IMR-90 (cell line): ENCODE measurements around the gene MYNN. TPM values are rescaled to one million over a fixed set of nuclear protein-coding genes. Genes with fewer than 3 reads are reported as not detected.

ENCODE experiments used
- ATAC-seq: fragments of 200-7000 bp; cut with Tn5 transposase; 2 replicates; pipeline ENCODE4 v1.9.1; 2020; ENCODE audit warnings: low read depth, mild to moderate bottlenecking, moderate library complexity
- BruUV-seq: library from RNA; stranded (reverse); fragments of 400-500 nt; replicated peaks from 2 replicates; lab custom pipeline; 2021; lab: Mats Ljungman, UMichigan
- CTCF ChIA-PET: fragments of 300-600 bp; formaldehyde crosslinking; extraction: SDS; loops from one replicate; lab custom pipeline; 2021; ENCODE audit warnings: antibody characterized with exemption; lab: Yijun Ruan, JAX
- POLR2A ChIA-PET: fragments of 300-600 bp; sonication (Branson Sonifier 250); formaldehyde crosslinking; loops from one replicate; lab custom pipeline; 2022; ENCODE audit warnings: antibody characterized with exemption; ENCODE audit not compliant: unreplicated experiment; lab: Charles Lee
- DNase-seq: peaks from one replicate; pipeline ENCODE4 v3.0.0; 2013
- H2AFZ ChIP-seq: replicated peaks from 2 replicates; pipeline ENCODE3; 2013; ENCODE audit warnings: low read length, mild to moderate bottlenecking; ENCODE audit not compliant: poor library complexity
- H2AK5ac ChIP-seq: 2 replicates; pipeline ENCODE4 v1.6.1; 2013; ENCODE audit warnings: low read depth, low read length, inconsistent platforms
- H2AK9ac ChIP-seq: replicated peaks from 2 replicates; pipeline ENCODE3; 2013; ENCODE audit warnings: mild to moderate bottlenecking, low read depth, low read length, moderate library complexity; ENCODE audit not compliant: poor library complexity
- H2BK120ac ChIP-seq: 2 replicates; pipeline ENCODE4 v1.6.1; 2013; ENCODE audit warnings: low read depth, low read length, inconsistent platforms
- H2BK15ac ChIP-seq: 3 replicates; pipeline ENCODE4 v1.6.1; 2013; ENCODE audit warnings: low read depth, low read length, inconsistent platforms
- H2BK20ac ChIP-seq: 2 replicates; pipeline ENCODE4 v1.6.1; 2013; ENCODE audit warnings: low read depth, mild to moderate bottlenecking, inconsistent platforms, low read length, moderate library complexity
- H2BK5ac ChIP-seq: 2 replicates; pipeline ENCODE4 v1.6.1; 2013; ENCODE audit warnings: mild to moderate bottlenecking, low read depth, low read length, inconsistent platforms; ENCODE audit not compliant: poor library complexity, severe bottlenecking
- H3K14ac ChIP-seq: replicated peaks from 2 replicates; pipeline ENCODE4 v1.6.1; 2013; ENCODE audit warnings: low read depth, low read length, inconsistent platforms
- H3K18ac ChIP-seq: 2 replicates; pipeline ENCODE4 v1.6.1; 2013; ENCODE audit warnings: low read depth, low read length, control low read depth
- H3K23ac ChIP-seq: 2 replicates; pipeline ENCODE4 v1.6.1; 2013; ENCODE audit warnings: low read depth, low read length, inconsistent platforms
- H3K27ac ChIP-seq: 2 replicates; pipeline ENCODE4 v1.5.1; 2013; ENCODE audit warnings: mild to moderate bottlenecking, control low read depth, low read length; ENCODE audit not compliant: insufficient read depth
- H3K27me3 ChIP-seq: 2 replicates; pipeline ENCODE4 v1.6.1; 2013; ENCODE audit warnings: low read length; ENCODE audit not compliant: control insufficient read depth, insufficient read depth
- H3K36me3 ChIP-seq: 2 replicates; pipeline ENCODE4 v1.6.1; 2013; ENCODE audit warnings: low read length, mixed read lengths; ENCODE audit not compliant: control insufficient read depth, insufficient read depth
- H3K4ac ChIP-seq: 2 replicates; pipeline ENCODE4 v1.6.1; 2013; ENCODE audit warnings: low read depth, low read length, inconsistent platforms
- H3K4me1 ChIP-seq: 2 replicates; pipeline ENCODE4 v1.6.1; 2013; ENCODE audit warnings: low read length, mixed read lengths; ENCODE audit not compliant: control insufficient read depth, insufficient read depth
- H3K4me2 ChIP-seq: 2 replicates; pipeline ENCODE4 v1.6.1; 2013; ENCODE audit warnings: low read depth, mild to moderate bottlenecking, control low read depth, low read length, moderate library complexity
- H3K4me3 ChIP-seq: 2 replicates; pipeline ENCODE4 v1.5.1; 2013; ENCODE audit warnings: low read depth, mild to moderate bottlenecking, control low read depth, low read length, moderate library complexity; ENCODE audit not compliant: insufficient read depth
- H3K56ac ChIP-seq: 2 replicates; pipeline ENCODE4 v1.6.1; 2013; ENCODE audit warnings: low read length, inconsistent platforms; ENCODE audit not compliant: insufficient read depth; ENCODE audit errors: extremely low read depth
- H3K79me1 ChIP-seq, 2 experiments: 2 replicates each; pipeline ENCODE4 v1.6.1; 2013; ENCODE audit warnings: low read length in 2 of 2, inconsistent platforms in 1 of 2, low read depth in 1 of 2
- H3K9ac ChIP-seq: 2 replicates; pipeline ENCODE4 v1.6.1; 2013; ENCODE audit warnings: low read depth, low read length, control low read depth
- H3K9me1 ChIP-seq: 2 replicates; pipeline ENCODE4 v1.6.1; 2013; ENCODE audit warnings: low read length, inconsistent platforms; ENCODE audit not compliant: insufficient read depth
- H3K9me3 ChIP-seq: 2 replicates; pipeline ENCODE4 v1.6.1; 2013; ENCODE audit warnings: low read length; ENCODE audit not compliant: control insufficient read depth, insufficient read depth
- H4K20me1 ChIP-seq: 2 replicates; pipeline ENCODE4 v1.6.1; 2013; ENCODE audit warnings: low read length, inconsistent platforms; ENCODE audit not compliant: insufficient read depth
- H4K5ac ChIP-seq: 2 replicates; pipeline ENCODE4 v1.6.1; 2013; ENCODE audit warnings: mild to moderate bottlenecking, low read depth, low read length, control low read depth
- H4K8ac ChIP-seq, 2 experiments: 2 replicates each; pipeline ENCODE4 v1.6.1; 2013; ENCODE audit warnings: low read depth in 2 of 2, low read length in 2 of 2, control low read depth in 1 of 2, inconsistent platforms in 1 of 2
- H4K91ac ChIP-seq: 2 replicates; pipeline ENCODE4 v1.6.1; 2013; ENCODE audit warnings: low read depth, low read length, inconsistent platforms; ENCODE audit not compliant: insufficient read depth
- BHLHE40 ChIP-seq: fragments of 150-350 bp; IDR thresholded peaks from 2 replicates; pipeline ENCODE4 v1.6.1; 2016; ENCODE audit warnings: mild to moderate bottlenecking, low read depth, low read length
- CEBPB ChIP-seq: IDR thresholded peaks from 2 replicates; pipeline ENCODE4 v1.6.1; 2012; ENCODE audit warnings: low read depth, low read length, improper control_type of control experiment
- CHD1 ChIP-seq: IDR thresholded peaks from 2 replicates; pipeline ENCODE4 v1.6.1; 2012; ENCODE audit warnings: low read depth, low read length, improper control_type of control experiment
- FOS ChIP-seq: fragments of 150-350 bp; IDR thresholded peaks from 2 replicates; pipeline ENCODE4 v1.6.1; 2016; ENCODE audit warnings: low read depth, low read length
- MAFK ChIP-seq: IDR thresholded peaks from 2 replicates; pipeline ENCODE4 v1.6.1; 2012; ENCODE audit warnings: low read depth, low read length, improper control_type of control experiment
- MAZ ChIP-seq: IDR thresholded peaks from 2 replicates; pipeline ENCODE4 v1.6.1; 2012; ENCODE audit warnings: low read depth, mild to moderate bottlenecking, low read length, improper control_type of control experiment, moderate library complexity, borderline replicate concordance
- MXI1 ChIP-seq: IDR thresholded peaks from 2 replicates; pipeline ENCODE4 v1.6.1; 2012; ENCODE audit warnings: low read depth, mild to moderate bottlenecking, low read length, moderate library complexity, borderline replicate concordance
- NFE2L2 ChIP-seq: fragments of 150-350 bp; IDR thresholded peaks from 2 replicates; pipeline ENCODE4 v1.6.1; 2016; ENCODE audit warnings: low read depth, mild to moderate bottlenecking, low read length
- POLR2A ChIP-seq: IDR thresholded peaks from 2 replicates; pipeline ENCODE4 v1.6.1; 2012; ENCODE audit warnings: mild to moderate bottlenecking, low read depth, low read length
- RAD21 ChIP-seq: IDR thresholded peaks from 2 replicates; pipeline ENCODE4 v1.6.1; 2012; ENCODE audit warnings: low read length, improper control_type of control experiment
- RCOR1 ChIP-seq: IDR thresholded peaks from 2 replicates; pipeline ENCODE4 v1.6.1; 2012; ENCODE audit warnings: mild to moderate bottlenecking, low read length, improper control_type of control experiment; ENCODE audit not compliant: insufficient replicate concordance
- RFX5 ChIP-seq: IDR thresholded peaks from 2 replicates; pipeline ENCODE4 v1.8.0; 2012; ENCODE audit warnings: low read depth, mild to moderate bottlenecking, low read length, moderate library complexity
- SMC3 ChIP-seq: fragments of 150-350 bp; IDR thresholded peaks from 2 replicates; pipeline ENCODE4 v1.6.1; 2016; ENCODE audit warnings: low read depth, mild to moderate bottlenecking, antibody characterized with exemption, low read length, moderate library complexity
- WGBS, 2 experiments: methylation state at CpG; one replicate each; pipeline versions ENCODE4 v1.1.5 to v1.1.7; 2013; ENCODE audit warnings: missing lambda C conversion rate in 2 of 2; ENCODE audit not compliant: insufficient read length in 1 of 2; ENCODE audit errors: extremely low coverage in 2 of 2; 5-methylcytosine and 5-hydroxymethylcytosine counted together
- dilution Hi-C: fragments of 300-500 bp; cut with HindIII; formaldehyde crosslinking; loops from one replicate; pipeline ENCODE4 v1.14.3; 2018; ENCODE audit warnings: low sequenced_read_pairs; ENCODE audit not compliant: unreplicated experiment
- in situ Hi-C: fragments of 300-500 bp; cut with MboI; formaldehyde crosslinking; loops from 3 replicates; pipeline ENCODE4 v1.14.3; 2019; ENCODE audit warnings: low sequenced_read_pairs, inconsistent platforms, mixed read lengths
- intact Hi-C: fragments of 100-400 bp; cut with micrococcal nuclease; formaldehyde crosslinking; loops from 2 replicates; pipeline ENCODE4 v1.10.0; 2022
- polyA plus RNA-seq, 3 experiments: library from polyadenylated mRNA; depleted of rRNA; stranded (reverse); fragments of >200 nt; gene quantifications; 2 replicates each; pipeline ENCODE4 v1.2.3, GENCODE V29; 2012; ENCODE audit warnings: low replicate concordance in 1 of 3
- total RNA-seq: library from RNA; depleted of rRNA; stranded (reverse); fragments of >200 nt; gene quantifications from 2 replicates; pipeline ENCODE4 v1.2.3, GENCODE V29; 2012
- TF ChIP-seq, protein P1 (sequence below): fragments of 150-350 bp; IDR thresholded peaks from 2 replicates; pipeline ENCODE4 v1.6.1; 2017; ENCODE audit warnings: mild to moderate bottlenecking, antibody characterized with exemption, low read length, low read depth
- TF ChIP-seq, protein P2 (sequence below): fragments of 150-350 bp; IDR thresholded peaks from 2 replicates; pipeline ENCODE4 v1.6.1; 2016; ENCODE audit warnings: low read depth, mild to moderate bottlenecking, low read length, moderate library complexity, borderline replicate concordance
- TF ChIP-seq, protein P3 (sequence below): conservative IDR thresholded peaks from 2 replicates; pipeline ENCODE4 v1.5.1; 2012; ENCODE audit warnings: mild to moderate bottlenecking, low read depth, low read length, improper control_type of control experiment

Gene MYNN
- total and polyA plus RNA-seq, 2 of the 4 experiments (the other 2 are of a cell fraction): 11.8 to 26.9 TPM

DNA sequence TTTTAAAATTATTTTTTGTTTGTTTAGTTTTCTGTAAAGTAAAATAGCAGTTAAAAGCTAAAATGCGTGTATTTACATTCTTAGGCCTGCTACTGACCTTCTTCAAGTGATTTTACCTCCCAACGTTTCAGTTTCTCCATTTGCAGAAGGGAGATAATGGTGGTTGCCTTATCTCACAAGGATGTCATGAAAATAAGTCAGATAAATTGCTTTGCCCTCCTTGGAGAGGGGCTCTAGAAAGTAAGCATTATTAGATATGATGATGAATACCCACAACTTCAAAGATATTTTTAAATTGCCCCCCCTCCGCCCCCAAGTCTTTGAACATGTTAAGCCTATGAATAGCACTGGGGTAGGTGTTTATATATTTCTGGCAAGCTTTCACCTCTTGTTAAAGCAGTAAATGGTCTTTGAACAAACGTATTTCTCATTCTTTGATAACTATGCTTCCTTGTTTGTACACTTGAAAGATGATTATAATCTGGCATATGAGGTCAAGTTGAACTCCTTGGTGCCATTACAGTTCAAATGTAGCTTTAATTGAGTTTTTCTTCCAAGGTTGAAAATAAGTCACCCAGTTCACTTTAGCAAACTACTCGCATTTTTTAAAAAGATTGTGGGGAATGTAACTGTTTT is 14.7 kb upstream of the MYNN start:
- H3K79me1 ChIP-seq: no peaks in the 10 kb centered on the region
- no peaks in the 10 kb centered on the region for H3K9me1 ChIP-seq
- H4K8ac ChIP-seq: no peak overlapping the region
- ChIA-PET CTCF (no interaction called here), POLR2A (no interaction called here)
- H3K4ac ChIP-seq: no peak overlapping the region
- TF ChIP-seq, protein P1, sequence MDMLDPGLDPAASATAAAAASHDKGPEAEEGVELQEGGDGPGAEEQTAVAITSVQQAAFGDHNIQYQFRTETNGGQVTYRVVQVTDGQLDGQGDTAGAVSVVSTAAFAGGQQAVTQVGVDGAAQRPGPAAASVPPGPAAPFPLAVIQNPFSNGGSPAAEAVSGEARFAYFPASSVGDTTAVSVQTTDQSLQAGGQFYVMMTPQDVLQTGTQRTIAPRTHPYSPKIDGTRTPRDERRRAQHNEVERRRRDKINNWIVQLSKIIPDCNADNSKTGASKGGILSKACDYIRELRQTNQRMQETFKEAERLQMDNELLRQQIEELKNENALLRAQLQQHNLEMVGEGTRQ: no peak
- TF ChIP-seq CEBPB: no peak
- TF ChIP-seq RAD21: no peak
- TF ChIP-seq SMC3: no peak
- TF ChIP-seq, protein P2, sequence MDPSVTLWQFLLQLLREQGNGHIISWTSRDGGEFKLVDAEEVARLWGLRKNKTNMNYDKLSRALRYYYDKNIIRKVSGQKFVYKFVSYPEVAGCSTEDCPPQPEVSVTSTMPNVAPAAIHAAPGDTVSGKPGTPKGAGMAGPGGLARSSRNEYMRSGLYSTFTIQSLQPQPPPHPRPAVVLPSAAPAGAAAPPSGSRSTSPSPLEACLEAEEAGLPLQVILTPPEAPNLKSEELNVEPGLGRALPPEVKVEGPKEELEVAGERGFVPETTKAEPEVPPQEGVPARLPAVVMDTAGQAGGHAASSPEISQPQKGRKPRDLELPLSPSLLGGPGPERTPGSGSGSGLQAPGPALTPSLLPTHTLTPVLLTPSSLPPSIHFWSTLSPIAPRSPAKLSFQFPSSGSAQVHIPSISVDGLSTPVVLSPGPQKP: no peak
- TF ChIP-seq NFE2L2: no peak
- no peak for TF ChIP-seq MAZ
- no peak for TF ChIP-seq POLR2A
- TF ChIP-seq RCOR1: no peak
- TF ChIP-seq BHLHE40: no peak
- TF ChIP-seq MAFK: no peak
- no peak for TF ChIP-seq CHD1
- TF ChIP-seq, protein P3, sequence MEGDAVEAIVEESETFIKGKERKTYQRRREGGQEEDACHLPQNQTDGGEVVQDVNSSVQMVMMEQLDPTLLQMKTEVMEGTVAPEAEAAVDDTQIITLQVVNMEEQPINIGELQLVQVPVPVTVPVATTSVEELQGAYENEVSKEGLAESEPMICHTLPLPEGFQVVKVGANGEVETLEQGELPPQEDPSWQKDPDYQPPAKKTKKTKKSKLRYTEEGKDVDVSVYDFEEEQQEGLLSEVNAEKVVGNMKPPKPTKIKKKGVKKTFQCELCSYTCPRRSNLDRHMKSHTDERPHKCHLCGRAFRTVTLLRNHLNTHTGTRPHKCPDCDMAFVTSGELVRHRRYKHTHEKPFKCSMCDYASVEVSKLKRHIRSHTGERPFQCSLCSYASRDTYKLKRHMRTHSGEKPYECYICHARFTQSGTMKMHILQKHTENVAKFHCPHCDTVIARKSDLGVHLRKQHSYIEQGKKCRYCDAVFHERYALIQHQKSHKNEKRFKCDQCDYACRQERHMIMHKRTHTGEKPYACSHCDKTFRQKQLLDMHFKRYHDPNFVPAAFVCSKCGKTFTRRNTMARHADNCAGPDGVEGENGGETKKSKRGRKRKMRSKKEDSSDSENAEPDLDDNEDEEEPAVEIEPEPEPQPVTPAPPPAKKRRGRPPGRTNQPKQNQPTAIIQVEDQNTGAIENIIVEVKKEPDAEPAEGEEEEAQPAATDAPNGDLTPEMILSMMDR: no peak
- TF ChIP-seq RFX5: no peak
- no peak for TF ChIP-seq FOS
- no peak for TF ChIP-seq MXI1
- no peak overlapping the region for H2AFZ ChIP-seq
- in situ Hi-C loops (loop anchor here (25.0 kb wide), 1 partner anchor 1671 kb away; the partner anchor contains the start of gene GOLIM4), dilution Hi-C loops (no loop called here), intact Hi-C loops (no loop called here)
- no peaks in the 10 kb centered on the region for H4K20me1 ChIP-seq
- no peak overlapping the region for H3K23ac ChIP-seq
- H3K27ac ChIP-seq: no peak overlapping the region
- ATAC-seq: no peak
- H2AK9ac ChIP-seq: no peak overlapping the region
- H3K56ac ChIP-seq: no peak overlapping the region
- no peak overlapping the region for H2AK5ac ChIP-seq
- H3K27me3 ChIP-seq: no peaks in the 10 kb centered on the region
- H2BK15ac ChIP-seq: no peak overlapping the region
- H3K9me3 ChIP-seq: peaks cover 3% of the 10 kb centered on the region; the same call in 1 of the 2 replicates
- no peak overlapping the region for H2BK20ac ChIP-seq
- H4K5ac ChIP-seq: no peak overlapping the region
- peak overlapping the region; percentile 42; the same call in 1 of the 2 replicates for H3K4me2 ChIP-seq
- H3K14ac ChIP-seq: no peak overlapping the region
- H3K4me1 ChIP-seq: peaks cover 5% of the 10 kb centered on the region; the same call in 1 of the 2 replicates
- no peak overlapping the region for H3K4me3 ChIP-seq
- no CpG with 5 or more reads among the region's 5 CpGs for WGBS, 2 experiments
- DNase-seq: no peak
- no TSS peak for BruUV-seq
- H3K18ac ChIP-seq: no peak overlapping the region
- no peak overlapping the region for H3K9ac ChIP-seq
- H2BK5ac ChIP-seq: no peak overlapping the region
- no peak overlapping the region for H4K91ac ChIP-seq
- no peak overlapping the region for H2BK120ac ChIP-seq
- H3K36me3 ChIP-seq: no peaks in the 10 kb centered on the region
